Measurements from ENCODE around the gene CFAP221.

DNA sequence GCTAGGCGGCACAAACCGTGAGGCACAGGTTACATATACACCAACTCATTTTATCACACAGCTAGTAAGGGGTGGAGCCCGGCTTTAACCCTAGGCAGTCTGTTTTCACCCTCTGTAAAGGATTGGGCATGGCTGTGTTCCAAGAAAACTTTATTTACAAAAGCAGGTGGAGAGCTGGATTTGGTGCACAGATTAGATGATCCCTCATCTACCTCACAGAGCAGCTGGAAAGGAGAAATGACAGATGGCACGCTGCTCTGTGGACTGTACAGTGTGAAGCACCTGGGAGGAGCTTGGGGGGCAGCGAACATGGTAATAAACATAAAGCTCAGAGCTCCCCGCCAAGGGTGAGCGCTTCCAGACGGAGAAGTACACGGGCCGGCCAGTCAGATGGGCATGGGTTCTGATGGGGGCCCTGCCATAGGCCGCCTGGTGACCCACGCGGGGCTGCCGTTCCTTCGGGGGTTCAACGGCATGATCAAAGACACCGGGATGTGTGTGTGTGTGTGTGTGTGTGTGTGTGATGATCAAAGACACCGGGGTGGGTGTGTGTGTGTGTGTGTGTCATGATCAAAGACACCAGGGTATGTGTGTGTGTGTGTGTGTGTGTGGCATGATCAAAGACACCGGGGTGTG lies 133.9 kb downstream of the CFAP221 start:
- TF ChIP-seq, protein P1, sequence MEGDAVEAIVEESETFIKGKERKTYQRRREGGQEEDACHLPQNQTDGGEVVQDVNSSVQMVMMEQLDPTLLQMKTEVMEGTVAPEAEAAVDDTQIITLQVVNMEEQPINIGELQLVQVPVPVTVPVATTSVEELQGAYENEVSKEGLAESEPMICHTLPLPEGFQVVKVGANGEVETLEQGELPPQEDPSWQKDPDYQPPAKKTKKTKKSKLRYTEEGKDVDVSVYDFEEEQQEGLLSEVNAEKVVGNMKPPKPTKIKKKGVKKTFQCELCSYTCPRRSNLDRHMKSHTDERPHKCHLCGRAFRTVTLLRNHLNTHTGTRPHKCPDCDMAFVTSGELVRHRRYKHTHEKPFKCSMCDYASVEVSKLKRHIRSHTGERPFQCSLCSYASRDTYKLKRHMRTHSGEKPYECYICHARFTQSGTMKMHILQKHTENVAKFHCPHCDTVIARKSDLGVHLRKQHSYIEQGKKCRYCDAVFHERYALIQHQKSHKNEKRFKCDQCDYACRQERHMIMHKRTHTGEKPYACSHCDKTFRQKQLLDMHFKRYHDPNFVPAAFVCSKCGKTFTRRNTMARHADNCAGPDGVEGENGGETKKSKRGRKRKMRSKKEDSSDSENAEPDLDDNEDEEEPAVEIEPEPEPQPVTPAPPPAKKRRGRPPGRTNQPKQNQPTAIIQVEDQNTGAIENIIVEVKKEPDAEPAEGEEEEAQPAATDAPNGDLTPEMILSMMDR (IDR thresholded peaks at IDR 0.05) = no peak
- no peak for TF ChIP-seq POLR2A (IDR thresholded peaks at IDR 0.05)
- no peak for TF ChIP-seq POLR2AphosphoS5 (IDR thresholded peaks at IDR 0.05)
